ENCODE data around the gene ELOVL6. TPM values are rescaled to one million over a fixed set of nuclear protein-coding genes. Genes with fewer than 3 reads are reported as not detected.

Gene ELOVL6
- total RNA-seq, 1 experiment from 2014 or later = 2.2 TPM

DNA sequence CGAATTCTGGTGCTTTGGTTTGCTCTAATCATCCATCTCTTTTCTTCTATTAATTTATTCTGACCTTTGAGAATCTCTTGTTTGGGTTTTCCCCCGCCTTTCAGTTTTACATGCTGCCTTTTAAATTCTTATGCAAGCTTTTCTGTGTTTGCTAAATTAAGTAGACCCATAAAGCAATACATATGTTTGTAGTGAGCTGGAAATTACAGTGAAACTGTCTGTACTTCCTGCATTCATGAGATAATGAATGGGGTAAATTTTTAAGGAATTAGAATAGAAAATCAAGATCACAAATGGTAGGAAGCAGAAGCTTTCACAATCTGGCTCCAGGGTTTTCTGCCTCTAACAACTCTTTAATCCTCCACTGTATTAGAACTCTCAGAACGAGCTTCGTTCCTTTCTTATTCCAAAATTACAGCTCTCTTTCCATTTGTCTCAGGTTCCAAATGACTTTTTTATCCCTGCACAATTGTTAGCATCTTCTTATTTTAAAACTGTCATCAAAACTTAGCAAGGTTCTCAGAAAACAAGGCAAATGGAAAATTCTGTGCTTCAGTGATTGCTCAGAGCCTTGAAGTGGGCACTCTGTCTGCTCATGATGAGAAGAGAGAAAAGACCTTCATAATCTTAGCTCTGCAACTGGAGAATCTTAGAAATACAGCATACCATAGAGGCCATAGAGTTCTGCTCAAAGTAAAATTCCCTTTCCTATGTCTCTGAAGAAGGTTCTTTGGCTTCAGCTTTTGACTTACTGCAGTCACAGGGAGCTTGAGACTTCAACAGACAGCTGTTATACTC, 177.6 kb downstream of the ELOVL6 start:
- H3K27me3 ChIP-seq (ENCODE audit: low read length) = no peaks in the 10 kb centered on the region
- intact Hi-C loops (cut with micrococcal nuclease) = no loop called here
- no peaks in the 10 kb centered on the region for H3K9me2 ChIP-seq (replicated peaks; ENCODE audit: low read length)
- CTCF ChIA-PET = no interaction called here
- DNase-seq = no peak
- no TSS peak for BruUV-seq (replicated peaks)
- no peaks in the 10 kb centered on the region for H3K9me3 ChIP-seq (ENCODE audit: low read length)
- H3K9ac ChIP-seq (ENCODE audit: low read length) = no peak overlapping the region
- no peaks in the 10 kb centered on the region for H3F3A ChIP-seq (ENCODE audit: low read length, unreplicated experiment)
- POLR2A ChIA-PET (ENCODE audit: unreplicated experiment) = no interaction called here
- TF ChIP-seq EZH2phosphoT487 (IDR thresholded peaks at IDR 0.05; ENCODE audit: borderline replicate concordance, low read length) = no peak
- TF ChIP-seq, protein P1, sequence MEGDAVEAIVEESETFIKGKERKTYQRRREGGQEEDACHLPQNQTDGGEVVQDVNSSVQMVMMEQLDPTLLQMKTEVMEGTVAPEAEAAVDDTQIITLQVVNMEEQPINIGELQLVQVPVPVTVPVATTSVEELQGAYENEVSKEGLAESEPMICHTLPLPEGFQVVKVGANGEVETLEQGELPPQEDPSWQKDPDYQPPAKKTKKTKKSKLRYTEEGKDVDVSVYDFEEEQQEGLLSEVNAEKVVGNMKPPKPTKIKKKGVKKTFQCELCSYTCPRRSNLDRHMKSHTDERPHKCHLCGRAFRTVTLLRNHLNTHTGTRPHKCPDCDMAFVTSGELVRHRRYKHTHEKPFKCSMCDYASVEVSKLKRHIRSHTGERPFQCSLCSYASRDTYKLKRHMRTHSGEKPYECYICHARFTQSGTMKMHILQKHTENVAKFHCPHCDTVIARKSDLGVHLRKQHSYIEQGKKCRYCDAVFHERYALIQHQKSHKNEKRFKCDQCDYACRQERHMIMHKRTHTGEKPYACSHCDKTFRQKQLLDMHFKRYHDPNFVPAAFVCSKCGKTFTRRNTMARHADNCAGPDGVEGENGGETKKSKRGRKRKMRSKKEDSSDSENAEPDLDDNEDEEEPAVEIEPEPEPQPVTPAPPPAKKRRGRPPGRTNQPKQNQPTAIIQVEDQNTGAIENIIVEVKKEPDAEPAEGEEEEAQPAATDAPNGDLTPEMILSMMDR (conservative IDR thresholded peaks at IDR 0.05; ENCODE audit: low read depth, low read length) = no peak
- no peak for TF ChIP-seq EZH2 (IDR thresholded peaks at IDR 0.05; ENCODE audit: low read length, unreplicated experiment)
- H3K4me1 ChIP-seq (ENCODE audit: insufficient read depth, low read length) = no peaks in the 10 kb centered on the region
- no peaks in the 10 kb centered on the region for H4K20me1 ChIP-seq (ENCODE audit: low read length)
- no peak overlapping the region for H2AFZ ChIP-seq (ENCODE audit: low read length)
- H3K4me3 ChIP-seq (ENCODE audit: low read length) = no peak overlapping the region
- no peaks in the 10 kb centered on the region for H3K79me2 ChIP-seq (ENCODE audit: low read length)
- no peak for ATAC-seq
- H3K36me3 ChIP-seq (ENCODE audit: low read depth, low read length) = no peaks in the 10 kb centered on the region
- no peak overlapping the region for H3K27ac ChIP-seq (ENCODE audit: low read length)
- H3K4me2 ChIP-seq (ENCODE audit: low read length) = no peak overlapping the region

DNA sequence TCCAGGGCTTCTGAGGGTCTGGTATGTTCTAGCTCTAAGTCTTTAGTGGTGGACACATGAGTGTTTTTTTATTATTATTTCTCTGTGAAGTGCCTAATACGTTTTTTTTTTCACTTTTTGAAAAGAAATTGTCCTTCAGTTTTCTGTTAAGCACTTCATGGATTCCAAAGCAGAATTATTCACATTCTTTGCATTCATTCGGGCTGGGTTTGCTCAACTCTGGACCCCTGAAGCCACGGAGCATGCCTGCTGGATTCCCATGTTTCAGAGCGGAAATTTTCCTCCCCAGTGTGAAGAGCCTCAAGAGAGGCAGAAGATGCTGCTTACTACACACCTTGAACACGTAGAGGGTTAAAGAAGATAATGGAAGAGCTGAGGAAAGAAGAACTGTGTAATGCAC, 178.3 kb downstream of the ELOVL6 start:
- BruUV-seq (replicated peaks) = no TSS peak

More for the DNA sequence above, 178.3 kb downstream of the ELOVL6 start:
- H4K20me1 ChIP-seq (ENCODE audit: low read length) = no peaks in the 10 kb centered on the region
- DNase-seq (no peak), ATAC-seq (no peak)
- H3K4me3 ChIP-seq (ENCODE audit: low read length) = no peak overlapping the region
- ChIA-PET POLR2A (ENCODE audit: unreplicated experiment) (no interaction called here), CTCF (no interaction called here)
- no peak overlapping the region for H3K4me2 ChIP-seq (ENCODE audit: low read length)
- H3K9ac ChIP-seq (ENCODE audit: low read length) = no peak overlapping the region
- H3K79me2 ChIP-seq (ENCODE audit: low read length) = no peaks in the 10 kb centered on the region
- H3K27me3 ChIP-seq (ENCODE audit: low read length) = no peaks in the 10 kb centered on the region
- no peaks in the 10 kb centered on the region for H3K9me3 ChIP-seq (ENCODE audit: low read length)
- TF ChIP-seq, protein P1 (conservative IDR thresholded peaks at IDR 0.05; ENCODE audit: low read depth, low read length) = no peak
- TF ChIP-seq EZH2phosphoT487 (IDR thresholded peaks at IDR 0.05; ENCODE audit: borderline replicate concordance, low read length) = no peak
- TF ChIP-seq EZH2 (IDR thresholded peaks at IDR 0.05; ENCODE audit: low read length, unreplicated experiment) = no peak
- no peaks in the 10 kb centered on the region for H3K4me1 ChIP-seq (ENCODE audit: insufficient read depth, low read length)
- H3K36me3 ChIP-seq (ENCODE audit: low read depth, low read length) = no peaks in the 10 kb centered on the region
- no peak overlapping the region for H2AFZ ChIP-seq (ENCODE audit: low read length)
- intact Hi-C loops (cut with micrococcal nuclease) = no loop called here
- H3F3A ChIP-seq (ENCODE audit: low read length, unreplicated experiment) = no peaks in the 10 kb centered on the region
- no peak overlapping the region for H3K27ac ChIP-seq (ENCODE audit: low read length)
- H3K9me2 ChIP-seq (replicated peaks; ENCODE audit: low read length) = no peaks in the 10 kb centered on the region
